GM12892 (cell line): ENCODE data around the gene STRN4.

Experiments used
- DNase-seq: peaks from one replicate; pipeline ENCODE4 v3.0.0; 2011; ENCODE audit not compliant: insufficient read length
- FAIRE-seq: peaks from 2 replicates; lab custom pipeline; 2011; peaks lifted over from hg19 to GRCh38; lab: Jason Lieb, UNC
- POLR2A ChIP-seq: IDR thresholded peaks from 2 replicates; pipeline ENCODE4 v1.6.1; 2011; ENCODE audit warnings: low read depth, low read length, control low read depth
- POLR2AphosphoS5 ChIP-seq: IDR thresholded peaks from 2 replicates; pipeline ENCODE4 v1.6.1; 2011; ENCODE audit warnings: low read depth, low read length, control low read depth
- TAF1 ChIP-seq: IDR thresholded peaks from 2 replicates; pipeline ENCODE4 v1.6.1; 2011; ENCODE audit warnings: low read depth, mild to moderate bottlenecking, control low read depth, low read length, borderline replicate concordance

The STRN4 gene

GRCh38 chr19:46691104-46691503 lies 55.1 kb downstream of the STRN4 start:
- FAIRE-seq (no peak), DNase-seq (no peak)
- TF ChIP-seq POLR2AphosphoS5 (no peak), TAF1 (no peak), POLR2A (no peak)

GRCh38 chr19:46689358-46689757 lies 56.9 kb downstream of the STRN4 start:
- DNase-seq: no peak
- no peak for FAIRE-seq
- no peak for TF ChIP-seq POLR2AphosphoS5
- no peak for TF ChIP-seq POLR2A
- TF ChIP-seq TAF1: no peak

- DNase-seq (no peak), FAIRE-seq (no peak)
- no peak for TF ChIP-seq POLR2A
- TF ChIP-seq TAF1: no peak
- no peak for TF ChIP-seq POLR2AphosphoS5
Measured at GRCh38 chr19:46687438-46688145, 58.7 kb downstream of the STRN4 start.

- TF ChIP-seq POLR2AphosphoS5 (no peak), POLR2A (no peak)
- no peak for DNase-seq
- FAIRE-seq: no peak
Measured at GRCh38 chr19:46685189-46685588, 61.1 kb downstream of the STRN4 start.

- FAIRE-seq (peak; percentile 36), DNase-seq (peak; percentile 77)
- TF ChIP-seq TAF1: no peak
- no peak for TF ChIP-seq POLR2A
- no peak for TF ChIP-seq POLR2AphosphoS5
Measured at GRCh38 chr19:46678110-46678732, 68.0 kb downstream of the STRN4 start.

- FAIRE-seq (peak; percentile 48), DNase-seq (no peak)
- no peak for TF ChIP-seq TAF1
- TF ChIP-seq POLR2AphosphoS5: no peak
- no peak for TF ChIP-seq POLR2A
Measured at GRCh38 chr19:46674416-46675178, 71.7 kb downstream of the STRN4 start.

- FAIRE-seq: no peak
Measured at GRCh38 chr19:46670813-46671212, 75.4 kb downstream of the STRN4 start.

More at GRCh38 chr19:46670813-46671212, 75.4 kb downstream of the STRN4 start:
- no peak for DNase-seq
- no peak for TF ChIP-seq POLR2A
- TF ChIP-seq POLR2AphosphoS5: no peak
- TF ChIP-seq TAF1: no peak
